GM18868 (cell line): ENCODE data around the gene RNF44.
"Not testable (repeated sequence)": the region's sequence is repeated elsewhere in the genome, so short reads cannot be mapped to it uniquely, and the experiment has no call there.

Experiments
- ATAC-seq: cut with Tn5 transposase; IDR thresholded peaks from one replicate; pipeline ENCODE4 v1.9.1; 2021; ENCODE audit warnings: mild to moderate bottlenecking, moderate library complexity; ENCODE audit not compliant: unreplicated experiment

Gene RNF44

GRCh38 chr5:176487160-176487559 is 50.0 kb downstream of the RNF44 start:
- not testable (repeated sequence) for ATAC-seq

- no peak for ATAC-seq
Observed at GRCh38 chr5:176486189-176486757, 50.9 kb downstream of the RNF44 start.

- no peak for ATAC-seq
Observed at GRCh38 chr5:176485176-176485575, 52.0 kb downstream of the RNF44 start.

GRCh38 chr5:176481711-176482110 is 55.5 kb downstream of the RNF44 start:
- no peak for ATAC-seq
